Activated CD8-positive, alpha-beta T cell treated with anti-CD3 and anti-CD28 coated beads for 36 hours (primary cell): ENCODE results near the gene AHNAK. TPM values are rescaled to one million over a fixed set of nuclear protein-coding genes. Genes with fewer than 3 reads are reported as not detected.
A peak's percentile ranks its signal among the peaks of the same experiment; 100 is the strongest.
"Not testable (repeated sequence)": the region's sequence is repeated elsewhere in the genome, so short reads cannot be mapped to it uniquely, and the experiment has no call there.

Source experiments
- ATAC-seq: fragments of 200-7000 bp; cut with Tn5 transposase; one replicate; pipeline ENCODE4 v1.10.0; 2021; ENCODE audit warnings: mild to moderate bottlenecking, moderate library complexity
- CTCF ChIA-PET: fragments of 350-600 bp; sonication (Branson Sonifier 250); formaldehyde crosslinking; loops from one replicate; lab custom pipeline; 2021; ENCODE audit warnings: antibody characterized with exemption; lab: Charles Lee
- POLR2A ChIA-PET: fragments of 350-600 bp; sonication (Branson Sonifier 250); formaldehyde crosslinking; loops from one replicate; lab custom pipeline; 2021; ENCODE audit warnings: antibody characterized with exemption; lab: Charles Lee
- DNase-seq: peaks from one replicate; pipeline ENCODE4 v3.0.0-alpha.2; 2020
- H3K27ac Mint-ChIP-seq: one replicate; pipeline ENCODE4 v1.8.0; 2021; ENCODE audit warnings: mild to moderate bottlenecking, mixed read lengths
- H3K27me3 Mint-ChIP-seq: one replicate; pipeline ENCODE4 v1.8.0; 2021; ENCODE audit warnings: mixed read lengths
- H3K36me3 Mint-ChIP-seq: one replicate; pipeline ENCODE4 v1.8.0; 2021; ENCODE audit warnings: low read depth, mixed read lengths
- H3K4me1 Mint-ChIP-seq: one replicate; pipeline ENCODE4 v1.8.0; 2021; ENCODE audit warnings: low read depth, mixed read lengths
- H3K4me3 Mint-ChIP-seq: one replicate; pipeline ENCODE4 v1.8.0; 2021; ENCODE audit warnings: mild to moderate bottlenecking, moderate library complexity, mixed read lengths
- H3K9me3 Mint-ChIP-seq: one replicate; pipeline ENCODE4 v1.8.0; 2021; ENCODE audit warnings: mixed read lengths
- intact Hi-C: fragments of 100-400 bp; cut with micrococcal nuclease; formaldehyde crosslinking; loops from one replicate; pipeline ENCODE4 v1.10.0; 2022
- total RNA-seq, 2 experiments: library from RNA; stranded (reverse); gene quantifications; one replicate each; pipeline ENCODE4 v1.2.3, GENCODE V29; 2021
- TF ChIP-seq, protein P1 (sequence below): fragments of 200-600 bp; IDR thresholded peaks from one replicate; pipeline ENCODE4 v1.8.0; 2022; ENCODE audit warnings: antibody characterized with exemption, mild to moderate bottlenecking

AHNAK gene
- total RNA-seq, 2 experiments from 2014 or later: 41.1 to 43.0 TPM

- peaks cover 20% of the 10 kb centered on the region for H3K36me3 Mint-ChIP-seq
- H3K27me3 Mint-ChIP-seq: no peaks in the 10 kb centered on the region
- ChIA-PET CTCF (interaction anchor here (1.0 to 8.1 kb wide), 5 partner anchors 10 to 158 kb away, joined by 4 to 97 read pairs (median 4); no protein-coding TSS in a partner anchor), POLR2A (interaction anchor here (0.7 to 14.2 kb wide), 9 partner anchors 8 to 302 kb away, joined by 3 to 156 read pairs (median 5); partner anchors contain the start of genes BSCL2, C11orf98, CSKMT and EEF1G)
- peak; percentile 54 for DNase-seq
- TF ChIP-seq, protein P1, sequence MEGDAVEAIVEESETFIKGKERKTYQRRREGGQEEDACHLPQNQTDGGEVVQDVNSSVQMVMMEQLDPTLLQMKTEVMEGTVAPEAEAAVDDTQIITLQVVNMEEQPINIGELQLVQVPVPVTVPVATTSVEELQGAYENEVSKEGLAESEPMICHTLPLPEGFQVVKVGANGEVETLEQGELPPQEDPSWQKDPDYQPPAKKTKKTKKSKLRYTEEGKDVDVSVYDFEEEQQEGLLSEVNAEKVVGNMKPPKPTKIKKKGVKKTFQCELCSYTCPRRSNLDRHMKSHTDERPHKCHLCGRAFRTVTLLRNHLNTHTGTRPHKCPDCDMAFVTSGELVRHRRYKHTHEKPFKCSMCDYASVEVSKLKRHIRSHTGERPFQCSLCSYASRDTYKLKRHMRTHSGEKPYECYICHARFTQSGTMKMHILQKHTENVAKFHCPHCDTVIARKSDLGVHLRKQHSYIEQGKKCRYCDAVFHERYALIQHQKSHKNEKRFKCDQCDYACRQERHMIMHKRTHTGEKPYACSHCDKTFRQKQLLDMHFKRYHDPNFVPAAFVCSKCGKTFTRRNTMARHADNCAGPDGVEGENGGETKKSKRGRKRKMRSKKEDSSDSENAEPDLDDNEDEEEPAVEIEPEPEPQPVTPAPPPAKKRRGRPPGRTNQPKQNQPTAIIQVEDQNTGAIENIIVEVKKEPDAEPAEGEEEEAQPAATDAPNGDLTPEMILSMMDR: no peak
- H3K27ac Mint-ChIP-seq: peak overlapping the region; percentile 85
- H3K4me3 Mint-ChIP-seq: no peak overlapping the region
- no peaks in the 10 kb centered on the region for H3K9me3 Mint-ChIP-seq
- peaks cover 78% of the 10 kb centered on the region for H3K4me1 Mint-ChIP-seq
- peak; percentile 6 for ATAC-seq
- intact Hi-C loops: no loop called here
These were observed 6.7 kb upstream of the AHNAK start for GRCh38 chr11:62553080-62553838.

GRCh38 chr11:62552485-62553079, 6.0 kb upstream of the AHNAK start:
- no peak for ATAC-seq
- CTCF ChIA-PET: interaction anchor here (1.0 to 8.1 kb wide), 7 partner anchors 9 to 157 kb away, joined by 3 to 97 read pairs (median 4); no protein-coding TSS in a partner anchor

GRCh38 chr11:62550478-62550877, 3.9 kb upstream of the AHNAK start:
- H3K27ac Mint-ChIP-seq, H3K27me3 Mint-ChIP-seq, H3K9me3 Mint-ChIP-seq, DNase-seq, intact Hi-C loops, H3K4me3 Mint-ChIP-seq, ATAC-seq: not testable (repeated sequence)
- peaks cover 13% of the 10 kb centered on the region for H3K36me3 Mint-ChIP-seq
- POLR2A ChIA-PET: interaction anchor here (0.5 to 14.2 kb wide), 5 partner anchors 10 to 122 kb away, joined by 3 to 156 read pairs (median 3); partner anchors contain the start of genes EEF1G, LBHD1, TUT1 and UQCC3
- CTCF ChIA-PET: interaction anchor here (1.7 to 8.1 kb wide), 4 partner anchors 7 to 155 kb away, joined by 10 to 97 read pairs (median 36); no protein-coding TSS in a partner anchor
- H3K4me1 Mint-ChIP-seq: peaks cover 74% of the 10 kb centered on the region

More at GRCh38 chr11:62552485-62553079, 6.0 kb upstream of the AHNAK start:
- POLR2A ChIA-PET: interaction anchor here (0.6 to 14.2 kb wide), 11 partner anchors 10 to 289 kb away, joined by 3 to 156 read pairs (median 4); partner anchors contain the start of genes BSCL2, C11orf98, CSKMT and EEF1G
- Mint-ChIP-seq H3K36me3 (peaks cover 16% of the 10 kb centered on the region), H3K27me3 (peaks cover under 1% of the 10 kb centered on the region), H3K4me1 (peaks cover 83% of the 10 kb centered on the region), H3K9me3 (no peaks in the 10 kb centered on the region), H3K4me3 (no peak overlapping the region), H3K27ac (peak overlapping the region; percentile 85)
- DNase-seq: no peak
- TF ChIP-seq, protein P1: no peak
- intact Hi-C loops: no loop called here

DNA sequence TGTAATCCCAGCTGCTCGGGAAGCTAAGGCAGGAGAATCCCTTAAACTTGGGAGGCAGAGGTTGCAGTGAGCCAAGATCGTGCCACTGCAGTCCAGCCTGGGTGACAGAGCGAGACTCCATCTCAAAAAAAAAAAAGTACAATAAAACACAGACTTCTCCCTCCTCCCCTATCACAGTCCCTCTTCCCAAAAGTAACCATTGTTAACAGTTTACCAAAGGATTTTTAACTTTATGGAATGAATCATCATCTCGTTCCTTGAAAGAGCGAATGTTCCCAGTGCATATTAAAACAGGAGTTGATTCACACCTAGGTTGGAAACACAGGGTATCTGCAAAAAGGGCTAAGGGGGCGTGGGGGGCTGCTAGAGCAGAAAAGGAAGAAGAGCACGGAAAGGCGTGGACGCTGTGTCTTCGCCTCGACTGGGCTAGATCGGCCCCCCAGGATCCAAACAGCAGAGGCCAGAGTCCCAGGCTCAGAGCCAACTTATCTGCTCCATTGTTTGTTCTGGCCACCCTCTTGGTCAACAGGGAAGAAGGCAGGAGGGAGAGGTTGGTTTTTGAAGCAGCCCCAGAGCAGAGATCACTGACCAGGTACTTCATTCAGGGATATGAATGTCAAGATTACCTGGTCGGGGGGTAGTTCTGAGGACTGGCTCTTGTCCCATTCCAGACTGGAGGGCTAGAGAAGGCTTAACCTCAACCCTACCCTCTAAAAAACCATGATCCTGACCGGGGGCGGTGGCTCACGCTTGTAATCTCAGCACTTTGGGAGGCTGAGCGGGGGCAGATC, 2.1 kb upstream of the AHNAK start:
- peaks cover 73% of the 10 kb centered on the region for H3K4me1 Mint-ChIP-seq
- H3K36me3 Mint-ChIP-seq: no peaks in the 10 kb centered on the region
- TF ChIP-seq, protein P1: no peak
- H3K9me3 Mint-ChIP-seq: no peaks in the 10 kb centered on the region
- ATAC-seq (no peak), DNase-seq (no peak)
- peaks cover 3% of the 10 kb centered on the region for H3K27me3 Mint-ChIP-seq
- intact Hi-C loops: no loop called here
- no peak overlapping the region for H3K27ac Mint-ChIP-seq
- no peak overlapping the region for H3K4me3 Mint-ChIP-seq
- CTCF ChIA-PET: interaction anchor here (0.9 to 8.1 kb wide), 4 partner anchors 9 to 124 kb away, joined by 3 to 61 read pairs (median 4); no protein-coding TSS in a partner anchor
- POLR2A ChIA-PET: no interaction called here
